OCI-LY7 (cell line): Measurements from ENCODE around the gene ISM1.

Experiments
- EZH2phosphoT487 ChIP-seq: fragments of 200-600 bp; sonication (generic); IDR thresholded peaks from 2 replicates; pipeline ENCODE4 v1.6.1; 2018; ENCODE audit warnings: low read depth, borderline replicate concordance, mild to moderate bottlenecking, mixed run types, antibody characterized with exemption, low read length, moderate library complexity, mixed read lengths
- TF ChIP-seq, protein P1 (sequence below): fragments of 200-600 bp; sonication (generic); conservative IDR thresholded peaks from 2 replicates; pipeline ENCODE4 v1.5.1; 2014; ENCODE audit warnings: mild to moderate bottlenecking, antibody characterized with exemption, low read length, moderate library complexity, mixed read lengths

DNA sequence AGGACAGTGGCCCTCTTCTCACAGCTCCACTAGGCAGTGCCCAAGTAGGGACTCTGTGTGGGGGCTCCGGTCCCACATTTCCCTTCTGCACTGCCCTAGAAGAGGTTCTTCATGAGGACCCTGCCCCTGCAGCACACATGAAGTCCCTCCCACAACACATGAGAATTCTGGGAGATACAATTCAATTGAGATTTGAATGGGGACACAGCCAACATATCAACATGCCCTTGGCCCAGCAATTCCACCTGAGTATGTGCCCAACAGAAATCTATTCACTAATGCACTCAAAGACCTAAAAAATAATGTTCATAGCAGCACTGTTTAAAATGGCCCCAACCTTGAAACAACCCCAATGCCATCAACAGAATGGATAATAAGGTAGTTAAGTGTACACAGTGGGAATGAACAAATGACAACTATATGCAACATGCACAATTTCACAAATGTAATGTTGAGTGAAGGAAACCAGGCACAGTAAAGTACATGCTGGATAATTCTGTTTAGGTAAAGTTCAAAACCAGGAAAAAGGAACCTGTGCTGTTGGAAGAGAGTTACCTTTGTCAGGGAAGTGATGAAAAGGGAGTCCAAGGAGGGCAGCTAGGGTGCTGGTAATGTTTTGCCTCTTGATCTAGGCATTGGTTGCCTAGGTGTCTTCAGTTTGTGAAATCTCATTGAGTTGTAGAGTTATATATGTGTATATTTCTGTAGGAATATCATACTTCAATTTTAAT is 16.1 kb downstream of the ISM1 start:
- TF ChIP-seq, protein P1, sequence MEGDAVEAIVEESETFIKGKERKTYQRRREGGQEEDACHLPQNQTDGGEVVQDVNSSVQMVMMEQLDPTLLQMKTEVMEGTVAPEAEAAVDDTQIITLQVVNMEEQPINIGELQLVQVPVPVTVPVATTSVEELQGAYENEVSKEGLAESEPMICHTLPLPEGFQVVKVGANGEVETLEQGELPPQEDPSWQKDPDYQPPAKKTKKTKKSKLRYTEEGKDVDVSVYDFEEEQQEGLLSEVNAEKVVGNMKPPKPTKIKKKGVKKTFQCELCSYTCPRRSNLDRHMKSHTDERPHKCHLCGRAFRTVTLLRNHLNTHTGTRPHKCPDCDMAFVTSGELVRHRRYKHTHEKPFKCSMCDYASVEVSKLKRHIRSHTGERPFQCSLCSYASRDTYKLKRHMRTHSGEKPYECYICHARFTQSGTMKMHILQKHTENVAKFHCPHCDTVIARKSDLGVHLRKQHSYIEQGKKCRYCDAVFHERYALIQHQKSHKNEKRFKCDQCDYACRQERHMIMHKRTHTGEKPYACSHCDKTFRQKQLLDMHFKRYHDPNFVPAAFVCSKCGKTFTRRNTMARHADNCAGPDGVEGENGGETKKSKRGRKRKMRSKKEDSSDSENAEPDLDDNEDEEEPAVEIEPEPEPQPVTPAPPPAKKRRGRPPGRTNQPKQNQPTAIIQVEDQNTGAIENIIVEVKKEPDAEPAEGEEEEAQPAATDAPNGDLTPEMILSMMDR: no peak
- no peak for TF ChIP-seq EZH2phosphoT487
